Stimulated activated CD4-positive, alpha-beta T cell treated with anti-CD3 and anti-CD28 coated beads, Interleukin-4, amount 100 ng/mL, for 1 hour (primary cell): ENCODE data around the gene PRG2.

ENCODE experiments used
- DNase-seq: peaks from one replicate; pipeline ENCODE4 v3.0.0-alpha.2; 2020

PRG2 gene, protein sequence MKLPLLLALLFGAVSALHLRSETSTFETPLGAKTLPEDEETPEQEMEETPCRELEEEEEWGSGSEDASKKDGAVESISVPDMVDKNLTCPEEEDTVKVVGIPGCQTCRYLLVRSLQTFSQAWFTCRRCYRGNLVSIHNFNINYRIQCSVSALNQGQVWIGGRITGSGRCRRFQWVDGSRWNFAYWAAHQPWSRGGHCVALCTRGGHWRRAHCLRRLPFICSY

DNA sequence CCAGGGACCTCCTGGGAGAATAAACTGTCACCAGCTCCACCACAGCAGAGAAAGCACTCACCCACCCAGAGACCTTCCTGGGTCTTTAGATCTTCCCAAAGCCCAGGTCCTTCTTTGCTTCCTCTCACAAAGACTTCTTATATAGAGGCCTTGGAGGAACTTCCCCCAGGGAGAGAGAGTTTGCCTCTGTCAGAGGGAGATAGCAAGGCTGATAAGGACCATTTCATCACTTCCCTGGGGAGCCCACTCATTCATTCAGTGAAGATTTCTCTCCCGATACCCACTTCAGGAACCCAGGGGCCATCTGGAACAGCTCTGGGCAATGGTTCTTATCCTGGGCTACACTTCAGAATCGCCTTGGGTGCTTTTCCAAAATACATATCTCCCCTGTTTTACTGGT lies at the start of gene PRG2:
Gene PRG2, minus strand, starts transcription at position 116 of the 400 bp plus-strand sequence. CDS start 706 bp downstream, outside the sequence.
- DNase-seq, result no peak

DNA sequence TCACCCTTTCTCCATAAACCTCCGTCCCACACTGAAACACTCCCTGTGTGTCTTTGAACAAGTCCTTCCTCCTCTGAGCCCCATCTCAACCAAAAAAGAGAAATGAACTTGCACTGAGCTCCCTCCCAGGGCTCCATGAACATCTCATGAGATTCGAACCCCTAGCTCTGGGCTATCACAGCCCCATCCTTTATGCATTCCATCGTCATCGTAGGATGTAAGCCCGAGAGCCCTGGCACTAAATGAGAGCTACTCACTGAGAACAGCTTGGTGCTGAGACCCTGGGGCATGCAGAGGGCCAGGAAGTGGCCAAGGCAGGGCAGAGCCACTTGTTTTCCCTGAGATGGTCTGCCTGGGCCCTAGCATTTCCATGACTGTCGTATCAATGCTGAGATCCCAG lies 49.3 kb upstream of the PRG2 start:
- DNase-seq, result no peak

DNA sequence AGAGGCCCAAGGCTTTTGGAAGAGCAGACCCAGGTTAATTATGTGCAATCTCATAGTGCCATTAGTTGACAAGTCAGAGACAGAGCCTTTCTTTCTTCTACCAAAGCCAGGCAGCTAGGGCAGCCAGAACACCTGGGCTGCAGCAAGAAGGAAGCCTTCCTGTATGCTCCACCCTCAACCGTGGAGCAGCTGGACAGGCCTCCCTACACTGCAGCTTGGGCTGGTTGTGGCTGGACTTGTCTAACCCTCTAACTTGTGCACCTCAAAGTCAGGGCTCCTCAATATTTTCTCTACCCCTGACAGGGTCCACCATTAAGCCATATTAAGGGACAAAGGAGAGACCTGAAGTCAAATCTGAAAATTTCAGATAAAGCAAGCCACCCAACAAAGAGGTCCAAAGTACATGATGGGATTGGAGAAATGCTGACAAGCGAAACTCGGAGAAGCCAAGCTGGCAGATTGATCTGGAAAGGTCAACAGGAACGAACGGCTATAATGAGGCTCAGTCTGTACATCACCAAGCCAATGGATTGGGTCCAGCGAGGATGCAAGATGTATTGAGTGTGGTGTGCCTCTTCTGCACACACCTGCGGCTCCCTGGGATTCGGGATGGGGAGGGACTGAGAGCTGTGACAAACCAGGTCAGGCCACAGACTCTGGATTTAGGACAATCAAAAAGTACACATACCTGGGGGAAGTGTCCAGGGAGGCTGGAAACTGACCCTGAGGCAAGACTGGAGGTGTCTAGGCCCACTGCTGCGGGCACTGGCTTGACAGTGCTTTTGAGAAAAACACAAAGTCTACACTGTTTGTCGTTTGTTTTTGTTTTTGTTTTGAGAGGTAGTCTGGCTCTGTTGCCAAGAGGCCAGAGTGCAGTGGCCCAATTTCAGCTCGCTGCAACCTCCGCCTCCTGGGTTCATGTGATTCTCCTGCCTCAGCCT lies 48.2 kb upstream of the PRG2 start:
- DNase-seq, result no peak

DNA sequence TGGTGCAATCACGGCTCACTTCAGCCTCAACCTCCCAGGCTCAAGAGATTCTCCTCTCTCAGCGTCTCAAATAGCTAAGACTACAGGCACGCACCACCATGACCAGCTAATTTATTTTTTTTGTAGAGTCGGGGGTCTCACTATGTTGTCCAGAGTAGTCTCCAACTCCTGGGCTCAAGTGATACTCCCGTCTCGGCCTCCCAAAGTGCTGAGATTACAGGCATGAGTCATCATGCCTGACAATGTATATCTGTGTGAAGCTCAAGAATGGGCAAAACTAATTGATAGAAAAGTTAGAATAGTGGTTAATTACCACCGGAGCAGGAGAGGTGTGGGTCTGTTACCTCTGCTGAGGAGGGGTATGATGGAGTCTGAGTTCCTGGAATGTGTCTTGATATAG lies 45.6 kb upstream of the PRG2 start:
- DNase-seq, result no peak

DNA sequence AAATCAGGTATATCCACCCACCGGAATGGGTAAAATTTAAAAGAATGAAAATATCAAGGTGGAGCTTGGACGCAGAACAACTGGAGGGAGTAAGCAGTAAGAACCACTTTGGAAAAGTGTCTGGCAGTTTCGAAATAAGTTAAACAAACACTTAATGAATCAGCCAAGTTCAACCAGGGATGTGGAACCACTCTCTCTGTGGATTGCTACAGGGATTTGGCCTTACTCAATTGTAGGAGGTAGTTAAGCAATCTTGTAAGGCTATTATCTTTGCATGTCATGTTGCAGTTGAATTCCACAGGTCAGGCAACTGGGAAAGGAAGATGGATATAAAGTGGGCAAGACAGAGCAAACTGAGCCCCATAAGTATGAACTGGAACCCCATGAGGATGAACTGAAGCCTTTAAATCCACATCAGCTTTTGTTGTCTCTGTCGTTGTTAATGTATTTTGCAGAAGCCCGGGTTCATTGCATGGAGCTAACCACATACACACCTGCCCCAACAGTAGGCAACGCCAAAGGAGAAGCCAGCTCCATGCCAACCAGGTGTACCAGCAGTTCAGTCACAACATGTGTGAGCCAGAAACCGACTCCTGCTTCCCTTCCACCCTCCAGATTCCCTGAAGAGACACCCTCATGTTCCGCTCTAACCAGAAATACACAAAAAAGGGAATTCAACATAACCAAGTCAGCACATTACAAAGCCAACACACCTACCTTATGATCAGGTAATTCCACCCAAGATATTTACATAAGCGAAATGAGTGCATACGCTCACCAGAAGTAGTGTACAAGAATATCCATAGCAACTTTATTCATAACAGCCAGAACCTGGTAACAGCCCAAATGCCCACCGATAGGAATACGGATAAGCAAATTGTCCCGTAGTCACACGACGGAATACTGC lies 44.4 kb upstream of the PRG2 start:
- no peak for DNase-seq

DNA sequence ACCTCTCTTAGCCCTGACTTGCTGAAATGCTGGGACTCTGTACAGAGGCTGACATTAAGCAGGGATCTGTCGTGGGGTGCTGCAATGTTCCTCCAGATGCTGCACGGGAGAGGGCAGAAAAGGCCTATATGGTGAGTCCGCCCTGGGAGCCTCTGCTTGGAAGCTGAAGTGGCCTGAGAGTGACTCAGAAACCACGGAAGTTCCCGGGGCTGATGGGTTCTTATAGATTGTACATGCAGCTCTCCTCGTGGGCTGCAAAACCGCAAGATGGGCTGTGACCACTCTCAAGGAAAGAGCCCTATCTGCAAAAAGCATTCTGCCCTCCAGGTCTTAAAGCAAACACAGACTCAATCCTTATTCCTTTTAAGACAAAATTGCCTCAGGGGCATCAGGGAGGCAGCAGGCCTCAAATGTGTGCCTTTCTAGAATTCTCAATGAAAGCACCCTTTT lies 42.3 kb upstream of the PRG2 start:
- no peak for DNase-seq

DNA sequence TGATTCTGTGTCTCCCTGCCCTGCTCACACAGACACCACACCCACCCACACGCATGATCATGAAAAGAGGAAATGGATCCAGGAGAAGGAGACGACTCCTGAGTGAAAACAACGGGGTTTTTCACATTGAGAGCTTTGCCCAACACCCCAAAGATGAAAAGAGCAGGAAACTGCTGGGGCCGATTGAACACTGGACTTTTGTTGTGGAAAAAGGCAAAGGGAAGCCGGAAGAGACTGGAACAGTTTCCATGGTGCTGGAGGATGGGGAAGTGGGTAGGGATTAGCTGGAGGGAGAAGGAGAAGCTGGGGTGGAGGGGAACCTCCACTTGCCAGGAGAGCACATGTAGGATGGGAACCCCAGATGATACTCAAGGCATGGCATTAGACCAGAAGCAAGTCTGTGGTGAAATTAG lies 41.7 kb upstream of the PRG2 start:
- no peak for DNase-seq

DNA sequence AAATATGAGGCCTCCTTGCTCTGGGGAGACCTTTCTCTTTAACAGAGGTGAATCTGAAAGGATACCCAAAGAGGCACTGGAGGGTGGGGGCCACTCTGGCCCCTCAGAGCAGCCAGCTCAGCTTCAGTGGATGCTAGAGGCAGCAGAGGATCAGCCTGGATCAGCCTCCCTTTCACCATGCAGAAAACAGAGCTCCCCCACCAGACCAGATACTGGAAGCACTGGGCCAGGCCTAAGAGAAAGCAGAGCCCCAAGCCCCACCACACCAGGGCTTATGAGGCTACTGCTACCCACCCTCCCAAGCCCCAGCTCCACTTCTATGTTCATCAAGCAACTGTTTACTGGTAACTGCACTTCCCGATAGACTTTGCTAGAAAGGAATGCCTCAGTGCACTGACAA lies 40.5 kb upstream of the PRG2 start:
- no peak for DNase-seq

DNA sequence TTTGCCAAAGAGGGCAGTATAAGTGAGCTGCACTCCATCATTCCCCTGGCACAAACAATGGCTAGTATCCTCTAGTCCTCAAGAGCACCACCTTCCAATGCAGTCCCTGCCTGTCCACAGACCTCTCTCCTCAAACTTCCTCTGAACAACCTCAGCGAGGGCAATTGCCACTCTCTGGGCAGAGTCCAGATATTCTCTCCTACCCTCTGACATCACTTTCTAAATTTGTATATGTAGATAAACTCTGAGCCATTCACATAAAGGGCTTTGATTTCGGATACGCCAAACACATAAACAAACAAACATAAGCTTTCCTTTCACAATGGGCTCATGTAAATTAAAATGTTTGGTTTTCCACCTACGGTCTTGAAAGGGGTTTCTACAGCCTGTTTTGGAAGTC lies 39.5 kb upstream of the PRG2 start:
- no peak for DNase-seq

DNA sequence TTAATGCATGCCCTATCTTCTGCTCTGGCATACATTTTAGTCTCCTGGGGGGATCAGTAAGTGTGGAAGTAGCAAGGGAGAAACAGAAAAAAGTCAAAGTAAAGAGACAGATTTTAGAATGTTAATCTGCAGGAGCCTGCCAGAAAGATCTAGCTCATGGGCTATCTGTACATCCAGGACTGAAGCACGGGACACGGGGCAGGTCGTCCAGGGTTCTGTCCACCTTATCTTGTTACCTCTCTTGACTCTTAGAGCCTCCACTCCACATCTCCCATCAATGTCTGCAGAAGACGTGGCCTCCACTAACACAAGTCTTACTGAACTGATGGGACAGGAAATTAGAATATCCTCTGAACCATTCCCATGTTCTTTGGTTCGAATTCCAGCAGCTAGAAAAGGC lies 38.2 kb upstream of the PRG2 start:
- DNase-seq, result no peak

DNA sequence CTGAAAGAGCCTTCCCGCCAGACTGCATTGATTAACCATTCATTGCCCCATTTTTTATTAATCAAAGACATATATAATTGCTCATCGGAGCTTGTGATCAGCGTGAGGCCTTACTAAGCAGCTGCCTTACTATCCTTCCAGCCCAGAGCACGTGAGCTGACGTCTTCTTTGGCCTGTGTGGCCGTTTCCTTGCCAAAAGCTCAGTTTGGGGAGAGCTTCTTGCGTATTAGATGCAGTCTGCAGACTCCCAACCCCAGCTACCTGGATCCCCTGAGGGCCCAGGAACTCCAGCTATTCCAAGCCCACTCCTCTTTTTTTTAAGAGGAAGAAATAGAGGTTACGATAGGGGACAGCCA lies 37.3 kb upstream of the PRG2 start:
- DNase-seq, result no peak

DNA sequence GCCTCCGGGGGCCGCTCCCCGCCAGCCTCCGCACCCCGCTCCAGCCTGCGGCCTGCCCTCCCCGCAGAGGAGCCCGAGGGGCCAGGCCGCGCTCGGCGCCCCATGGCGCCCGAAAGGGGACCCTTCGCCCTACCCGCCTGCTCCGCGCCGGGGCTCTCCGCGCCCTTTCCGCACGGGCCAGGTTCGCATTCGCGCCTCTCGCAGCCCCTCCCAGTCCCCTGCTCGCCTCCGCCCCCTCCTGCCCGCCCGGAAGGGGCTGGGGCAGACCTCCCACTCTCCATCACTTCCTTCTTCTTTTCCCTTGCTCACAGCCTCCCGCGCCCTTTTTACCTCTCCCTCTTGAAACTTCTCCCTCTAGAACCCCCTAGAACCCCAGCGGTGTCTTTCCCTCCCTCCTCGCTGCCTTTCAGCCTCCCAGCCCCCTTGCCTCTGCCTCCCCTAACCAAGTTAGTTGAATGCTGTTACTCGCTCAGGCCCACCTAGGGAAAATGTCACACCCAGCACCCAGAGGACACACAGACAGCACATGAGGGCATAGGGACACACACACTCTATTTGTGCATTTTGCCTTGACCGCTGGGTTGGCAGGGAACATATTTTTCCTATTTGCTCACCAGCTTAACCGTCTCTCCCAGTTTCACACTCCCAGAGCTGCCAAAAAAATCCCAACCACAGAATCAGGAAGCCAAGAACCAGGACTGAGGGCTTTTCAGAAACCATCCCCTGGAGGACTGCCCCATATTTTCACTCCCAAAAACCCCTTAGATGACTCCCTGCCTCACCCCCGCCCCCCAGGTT lies 36.7 kb upstream of the PRG2 start, which contains the start of gene SLC43A3:
Gene SLC43A3, minus strand, starts transcription at position 193 of the 798 bp plus-strand sequence. CDS start 949 bp downstream, outside the sequence.
- DNase-seq, result peak; percentile 85

DNA sequence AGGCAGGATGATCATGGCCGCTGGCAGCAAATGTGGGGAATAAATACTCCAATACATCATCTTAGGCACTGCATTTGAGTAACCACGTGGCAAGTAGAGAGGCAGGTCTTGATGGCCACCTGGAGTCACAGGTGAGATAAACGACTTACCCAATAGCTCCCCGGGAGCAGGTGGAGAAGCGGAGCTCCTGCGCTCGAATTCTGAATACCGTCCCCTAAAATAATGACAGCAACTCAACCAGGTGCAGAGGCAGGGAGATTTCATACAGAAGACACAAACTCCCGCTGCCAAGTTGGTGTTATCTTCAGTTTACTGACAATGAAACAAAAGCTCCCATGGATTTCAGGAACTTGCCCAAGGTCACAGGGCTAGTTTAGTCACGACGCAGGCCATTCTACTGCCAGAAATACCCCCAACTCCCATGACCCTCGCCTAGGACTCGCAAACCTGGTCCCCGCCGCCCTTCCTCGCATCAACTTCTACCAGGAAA lies 36.0 kb upstream of the PRG2 start:
- DNase-seq, result peak; percentile 20

DNA sequence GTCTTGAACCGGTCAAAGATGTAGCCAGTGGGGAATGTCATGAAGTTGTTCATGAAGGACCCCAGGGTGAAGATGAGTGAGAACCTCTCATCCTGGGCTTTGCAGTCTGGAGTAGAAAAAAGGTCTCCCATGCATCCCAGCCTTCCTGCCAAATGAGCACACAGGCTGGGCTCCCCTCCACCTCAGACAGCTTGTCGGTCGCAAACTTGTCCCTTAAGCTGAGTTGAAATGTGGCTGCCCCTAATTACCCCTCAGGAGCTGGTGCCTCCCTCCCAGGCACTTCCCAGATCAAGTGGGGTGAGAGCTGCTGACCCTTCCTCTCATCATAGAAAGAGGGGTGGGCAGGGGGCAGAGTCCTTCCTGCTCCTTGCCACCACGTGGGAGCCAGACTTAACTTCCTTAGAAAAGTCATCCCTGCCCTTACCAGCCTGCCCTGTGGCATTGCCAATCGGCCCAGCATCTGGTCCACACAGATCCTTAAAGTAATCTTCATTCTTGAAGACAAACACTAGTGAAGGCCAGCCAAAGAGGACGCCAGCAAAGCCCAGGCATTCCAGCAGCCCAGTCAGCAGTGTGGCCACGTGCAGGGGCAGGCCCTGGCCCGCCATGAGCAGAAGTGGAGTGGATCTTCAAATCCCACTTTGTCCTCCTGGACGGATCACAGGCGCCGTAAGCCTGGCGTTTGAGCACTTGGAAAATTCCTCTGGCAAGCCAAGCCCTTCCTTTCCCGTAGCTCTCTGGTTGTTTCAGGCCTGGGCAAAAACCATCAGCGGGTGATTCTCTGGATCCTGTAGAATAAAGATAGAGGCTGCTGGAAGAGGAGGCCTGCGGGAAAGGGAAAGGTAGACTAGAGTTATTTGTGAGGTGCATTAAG lies 35.4 kb upstream of the PRG2 start:
- DNase-seq, result peak; percentile 23

DNA sequence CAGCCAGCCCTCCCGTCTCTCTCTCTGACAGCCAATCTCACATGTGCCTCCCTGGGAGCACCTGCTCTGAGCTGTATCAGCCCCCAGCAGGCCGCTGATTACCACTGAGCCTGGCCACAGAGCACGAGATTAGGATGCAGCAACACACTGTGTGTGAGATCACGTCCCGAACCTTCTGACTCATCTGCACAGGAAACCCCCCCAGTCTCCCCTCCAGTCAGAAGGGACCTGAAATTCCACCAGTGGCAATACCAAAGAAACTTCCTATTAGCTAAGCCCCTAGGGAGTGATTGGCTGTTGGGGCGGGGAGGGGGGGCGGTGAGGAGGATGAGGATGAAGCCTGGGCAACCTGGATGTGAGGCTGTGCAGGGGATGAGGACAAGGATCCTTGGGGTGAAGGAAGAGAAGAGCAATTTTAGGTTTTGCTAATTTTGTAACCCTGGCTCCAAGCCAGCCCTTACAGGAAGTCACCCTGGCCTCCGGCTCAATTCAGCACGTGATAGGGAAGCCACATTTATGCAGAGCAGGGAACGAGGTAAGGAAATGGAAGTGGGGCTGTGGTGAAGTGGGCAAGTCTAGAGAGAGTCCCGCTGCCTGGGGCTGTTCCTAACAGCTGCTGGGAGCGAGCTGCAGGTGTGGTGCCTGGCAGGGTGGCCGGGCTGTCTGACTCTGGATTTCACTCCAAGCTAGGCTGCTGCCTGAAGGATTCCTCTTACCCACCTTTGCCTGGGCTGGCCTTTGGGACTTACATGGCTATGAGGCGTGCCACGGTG lies 34.5 kb upstream of the PRG2 start:
- DNase-seq, result peak; percentile 83

DNA sequence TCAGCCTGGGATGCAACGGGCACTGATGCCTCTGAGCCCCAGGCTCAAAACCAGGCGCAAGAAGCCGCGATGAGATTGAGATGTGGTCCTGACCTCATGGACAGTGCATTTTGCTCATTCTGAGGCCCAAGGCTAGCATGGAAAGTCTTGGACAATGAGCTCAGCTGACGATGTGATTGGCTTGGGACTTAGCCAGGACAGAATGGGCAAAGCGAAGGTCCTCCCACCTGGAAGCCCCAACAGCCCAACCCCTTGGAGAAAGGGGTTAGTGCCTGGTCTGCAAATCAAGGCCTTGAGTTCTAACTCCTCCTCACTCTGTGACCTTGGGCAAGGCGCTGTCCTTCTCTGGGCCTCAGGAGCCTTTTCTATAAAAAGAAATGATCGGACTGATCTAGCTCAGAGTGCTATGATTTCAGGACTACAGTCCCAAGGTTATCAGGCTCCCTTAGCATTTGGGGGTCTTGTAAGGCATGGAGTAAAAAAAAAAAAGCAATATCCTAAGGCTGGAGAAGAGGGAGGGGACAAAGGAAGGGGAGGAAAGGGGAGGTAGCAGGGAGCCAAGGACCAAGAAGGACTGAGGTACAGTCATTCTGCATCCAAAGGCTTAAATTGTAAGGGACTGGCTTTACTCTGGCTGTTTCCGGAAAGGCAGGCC lies 33.8 kb upstream of the PRG2 start:
- DNase-seq, result no peak

DNA sequence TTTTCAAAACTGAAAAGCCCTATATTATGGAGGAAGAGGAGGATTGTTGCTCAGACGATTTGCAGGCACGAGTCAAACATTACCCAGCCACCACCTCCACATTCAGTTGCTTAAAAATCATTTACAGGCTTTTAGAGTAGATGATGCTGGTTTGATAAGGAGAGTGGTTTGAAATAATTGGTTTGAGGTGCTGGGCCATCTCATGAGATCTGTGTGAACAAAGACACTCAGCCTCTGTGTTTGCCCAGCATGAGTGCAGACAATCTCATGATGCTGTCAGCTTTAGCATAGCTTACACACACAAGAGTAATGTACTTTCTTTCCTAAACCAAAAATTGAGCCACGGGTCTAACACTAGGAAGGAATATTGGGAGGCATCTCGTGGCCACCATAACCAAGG lies 32.2 kb upstream of the PRG2 start:
- DNase-seq, result no peak

DNA sequence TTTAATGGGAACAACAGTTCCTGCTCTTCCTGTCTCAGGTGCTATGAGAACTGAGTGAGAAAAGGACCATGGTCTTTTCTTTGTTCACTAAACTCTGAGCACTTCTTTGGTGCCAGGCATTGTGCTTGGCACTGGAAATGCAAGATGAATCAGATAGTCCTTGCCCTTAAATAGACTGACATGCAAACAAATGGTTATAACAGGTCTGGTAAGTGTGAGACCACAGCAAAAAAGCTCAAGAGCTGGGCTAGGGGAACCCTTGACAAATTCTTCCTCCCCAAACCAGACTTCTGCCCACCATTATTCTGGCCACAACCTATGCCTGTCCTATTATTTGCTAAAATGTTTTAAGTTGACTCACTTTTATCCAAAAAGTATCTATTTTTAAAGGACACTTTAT lies 31.4 kb upstream of the PRG2 start:
- no peak for DNase-seq

DNA sequence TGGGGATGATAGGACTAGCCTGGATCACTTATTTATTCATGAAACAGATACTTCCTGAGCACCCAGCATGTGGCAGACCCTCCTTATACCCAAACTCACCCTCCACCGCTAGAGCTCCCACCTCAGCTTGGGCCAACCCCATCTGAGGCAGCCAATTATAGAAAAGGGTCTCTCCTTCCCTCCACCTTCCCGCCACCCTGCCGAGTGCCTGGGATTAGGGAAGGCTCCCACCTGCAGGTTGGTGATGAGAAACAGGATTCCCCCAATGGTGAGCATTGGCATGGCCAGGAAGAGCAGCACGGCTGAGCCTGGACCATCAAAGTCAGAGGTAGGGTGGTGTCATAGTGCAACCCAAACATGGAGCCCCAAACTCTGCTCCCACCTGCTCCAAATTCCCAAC lies 30.6 kb upstream of the PRG2 start:
- DNase-seq, result no peak

DNA sequence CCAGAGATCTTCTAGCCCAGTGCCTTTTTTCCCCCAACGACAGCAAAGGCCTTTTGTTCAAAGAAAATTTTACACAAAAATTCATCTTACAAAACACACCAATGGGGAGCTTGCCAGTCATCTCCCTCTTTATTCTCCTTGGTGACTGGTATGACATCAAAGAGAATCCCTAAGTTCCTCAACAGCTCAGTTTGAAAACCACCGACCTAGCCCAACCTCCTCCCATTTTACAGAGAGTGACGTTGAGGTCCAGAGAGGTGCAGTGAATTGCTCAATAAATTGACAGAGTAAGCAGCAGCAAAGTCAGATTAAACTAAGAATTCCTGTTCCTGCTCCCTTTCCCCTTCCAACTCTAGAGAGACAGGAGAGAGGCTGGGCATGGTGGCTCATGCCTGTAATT lies 28.7 kb upstream of the PRG2 start:
- DNase-seq, result no peak
